Keratinocyte (primary cell): Measurements from ENCODE around the gene S100Z.
"Not testable (repeated sequence)": the region's sequence is repeated elsewhere in the genome, so short reads cannot be mapped to it uniquely, and the experiment has no call there.

Experiments
- EZH2 ChIP-seq: IDR thresholded peaks from one replicate; pipeline ENCODE4 v1.6.1; 2012; ENCODE audit warnings: inconsistent platforms, mild to moderate bottlenecking, low read length, moderate library complexity
- TF ChIP-seq, protein P1 (sequence below), 3 experiments: IDR thresholded peaks in 1 of 3; conservative IDR thresholded peaks in 1 of 3; optimal IDR thresholded peaks in 1 of 3; 2 replicates in 2 of 3; 3 replicates in 1 of 3; pipeline versions ENCODE3 to v1.5.1; 2011; ENCODE audit warnings: low read length in 3 of 3, mild to moderate bottlenecking in 3 of 3, moderate library complexity in 2 of 3, control low read depth in 1 of 3, inconsistent platforms in 1 of 3; ENCODE audit not compliant: insufficient read depth in 2 of 3; ENCODE audit errors: extremely low read depth in 1 of 3

DNA sequence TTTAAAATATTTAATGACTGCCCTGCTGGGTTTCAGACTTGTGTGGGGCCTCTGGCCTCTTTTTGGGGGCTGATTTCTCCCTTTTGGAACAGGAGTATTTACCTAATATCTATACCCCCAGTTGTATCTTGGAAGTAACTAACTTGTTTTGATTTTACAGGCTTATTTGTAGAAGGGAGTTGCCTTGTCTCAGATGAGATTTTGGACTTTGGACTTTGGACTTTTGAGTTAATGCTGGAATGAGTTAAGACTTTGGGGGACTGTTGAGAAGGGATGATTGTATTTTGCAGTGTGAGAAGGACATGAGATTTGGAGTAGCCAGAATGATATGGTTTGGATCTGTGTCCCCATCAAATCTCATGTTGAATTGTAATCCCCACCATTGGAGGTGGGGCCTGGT, 5.7 kb downstream of the S100Z start:
- TF ChIP-seq, protein P1, sequence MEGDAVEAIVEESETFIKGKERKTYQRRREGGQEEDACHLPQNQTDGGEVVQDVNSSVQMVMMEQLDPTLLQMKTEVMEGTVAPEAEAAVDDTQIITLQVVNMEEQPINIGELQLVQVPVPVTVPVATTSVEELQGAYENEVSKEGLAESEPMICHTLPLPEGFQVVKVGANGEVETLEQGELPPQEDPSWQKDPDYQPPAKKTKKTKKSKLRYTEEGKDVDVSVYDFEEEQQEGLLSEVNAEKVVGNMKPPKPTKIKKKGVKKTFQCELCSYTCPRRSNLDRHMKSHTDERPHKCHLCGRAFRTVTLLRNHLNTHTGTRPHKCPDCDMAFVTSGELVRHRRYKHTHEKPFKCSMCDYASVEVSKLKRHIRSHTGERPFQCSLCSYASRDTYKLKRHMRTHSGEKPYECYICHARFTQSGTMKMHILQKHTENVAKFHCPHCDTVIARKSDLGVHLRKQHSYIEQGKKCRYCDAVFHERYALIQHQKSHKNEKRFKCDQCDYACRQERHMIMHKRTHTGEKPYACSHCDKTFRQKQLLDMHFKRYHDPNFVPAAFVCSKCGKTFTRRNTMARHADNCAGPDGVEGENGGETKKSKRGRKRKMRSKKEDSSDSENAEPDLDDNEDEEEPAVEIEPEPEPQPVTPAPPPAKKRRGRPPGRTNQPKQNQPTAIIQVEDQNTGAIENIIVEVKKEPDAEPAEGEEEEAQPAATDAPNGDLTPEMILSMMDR (optimal IDR thresholded peaks at IDR 0.05 in 1 of 3, IDR thresholded peaks at IDR 0.05 in 1 of 3, conservative IDR thresholded peaks at IDR 0.05 in 1 of 3; ENCODE audit: extremely low read depth in 1 of 3, insufficient read depth in 2 of 3, low read length in 3 of 3): not testable (repeated sequence)
- TF ChIP-seq EZH2: not testable (repeated sequence)
